ENCODE measurements around the gene PFKFB4. TPM values are rescaled to one million over a fixed set of nuclear protein-coding genes. Genes with fewer than 3 reads are reported as not detected.

The PFKFB4 gene
- total RNA-seq, 4 donors from 2014 or later, result 1.8 to 2.9 (median 1.9) TPM

GRCh38 chr3:48468329-48468731 is 88.3 kb downstream of the PFKFB4 start:
- Histone ChIP-seq H3K36me3 (peaks cover 14 to 48% (median 41%) of the 10 kb centered on the region in 4 donors), H3K9me3 (no peaks in the 10 kb centered on the region), H3K4me3 (peak overlapping the region in 1 of 4 donors; percentile 26), H3K27ac (replicated peaks in 1 of 4) (peak overlapping the region; percentile 96 to 100 (median 98)), H3K27me3 (no peaks in the 10 kb centered on the region), H3K4me1 (peaks cover 82 to 87% (median 83%) of the 10 kb centered on the region in 4 donors)
- intact Hi-C loops (cut with DNase I), result no loop called here
- WGBS, result 86% methylated on average over 4 of the region's 8 CpGs
- no peak for TF ChIP-seq CTCF (IDR thresholded peaks at IDR 0.05)
- no peak for DNase-seq (ENCODE audit: extremely low spot score)

Small RNAs within 50 kb of the gene (small RNA-seq; reads per million reads assigned to genes)
- gene MIR6823, result 0 reads per million in 3 donors

Other genes starting within 250 kb of the PFKFB4 start
- gene SPINK8, start 223.1 kb downstream of the PFKFB4 start, total RNA-seq, result not detected
- under 1 TPM in 1 of 4 donors, not detected in 3; 0.65 TPM for gene FBXW12, start 184.6 kb downstream of the PFKFB4 start, total RNA-seq
- 100 to 1,000 TPM; 120 to 200 (median 152) TPM for gene PLXNB1, start 126.7 kb downstream of the PFKFB4 start, total RNA-seq
- 10 to 100 TPM; 15.6 to 26.6 (median 23.0) TPM for gene CCDC51, start 116.7 kb downstream of the PFKFB4 start, total RNA-seq
- 100 to 1,000 TPM; 167 to 270 (median 205) TPM for gene TMA7, start 116.5 kb downstream of the PFKFB4 start, total RNA-seq
- gene ATRIP, start 110.1 kb downstream of the PFKFB4 start, total RNA-seq, result 1 to 10 TPM; 4.2 to 8.5 (median 5.3) TPM
- gene SHISA5, start 52.6 kb downstream of the PFKFB4 start, total RNA-seq, result 100 to 1,000 TPM; 101 to 158 (median 148) TPM
- gene UCN2, start 7.0 kb upstream of the PFKFB4 start, total RNA-seq, result not detected
- gene COL7A1, start 38.5 kb upstream of the PFKFB4 start, total RNA-seq, result 1 to 10 TPM; 1.2 to 2.9 (median 2.1) TPM
- gene UQCRC1, start 52.8 kb upstream of the PFKFB4 start, total RNA-seq, result 100 to 1,000 TPM; 265 to 340 (median 295) TPM
- gene TMEM89, start 65.0 kb upstream of the PFKFB4 start, total RNA-seq, result not detected
- 10 to 100 TPM in 2 of 4 donors, 1 to 10 TPM in 2; 6.1 to 11.7 (median 8.8) TPM for gene SLC26A6, start 78.7 kb upstream of the PFKFB4 start, total RNA-seq
- gene CELSR3, start 106.1 kb upstream of the PFKFB4 start, total RNA-seq, result 1 to 10 TPM in 1 of 4 donors, under 1 TPM in 3; 0.33 to 1.3 (median 0.63) TPM
- gene NCKIPSD, start 129.1 kb upstream of the PFKFB4 start, total RNA-seq, result 10 to 100 TPM; 18.9 to 34.7 (median 29.1) TPM
- gene IP6K2, start 160.4 kb upstream of the PFKFB4 start, total RNA-seq, result 10 to 100 TPM; 31.0 to 57.5 (median 41.2) TPM